CD4-positive, alpha-beta T cell treated with Interleukin-21 for 1 hour (primary cell): ENCODE results near the gene HAPLN2.
A peak's percentile ranks its signal among the peaks of the same experiment; 100 is the strongest.
"Not testable (repeated sequence)": the region's sequence is repeated elsewhere in the genome, so short reads cannot be mapped to it uniquely, and the experiment has no call there.

Source experiments
- DNase-seq: peaks from one replicate; pipeline ENCODE4 v3.0.0-alpha.2; 2020

The HAPLN2 gene

GRCh38 chr1:156623946-156624813, 5.0 kb downstream of the HAPLN2 start:
- peak; percentile 39 for DNase-seq

GRCh38 chr1:156624814-156625435, 5.7 kb downstream of the HAPLN2 start:
- DNase-seq = no peak

- peak; percentile 56 for DNase-seq
Measured at GRCh38 chr1:156625436-156626078, 6.3 kb downstream of the HAPLN2 start.

- no peak for DNase-seq
Measured at GRCh38 chr1:156626079-156626438, 6.8 kb downstream of the HAPLN2 start.

DNA sequence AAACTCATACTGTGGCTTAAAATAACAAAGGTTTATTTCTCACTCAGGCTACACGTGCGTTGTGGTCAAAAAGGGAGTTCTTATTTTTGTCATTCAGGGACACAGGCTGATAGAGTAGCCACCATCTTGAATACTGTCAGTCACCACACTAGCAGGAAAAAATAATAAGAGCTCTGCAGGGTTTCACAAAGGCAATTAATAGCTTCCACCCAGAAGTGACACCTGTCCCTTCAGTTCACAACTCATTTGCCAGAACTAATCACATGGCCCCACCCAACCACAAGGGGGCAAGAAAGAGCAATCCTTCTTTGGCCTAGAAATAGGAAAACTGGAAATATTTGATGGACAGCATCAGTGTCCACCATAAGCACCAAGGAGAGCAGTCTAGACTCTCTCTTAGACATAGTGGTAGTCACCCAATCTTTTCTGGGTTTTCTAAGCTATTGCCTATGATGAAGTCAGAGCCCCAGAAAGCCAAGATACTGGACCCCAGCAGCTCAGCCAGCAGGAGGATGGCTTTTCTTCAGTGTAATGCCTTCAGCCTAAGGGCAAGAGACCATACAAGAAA, 8.2 kb downstream of the HAPLN2 start:
- DNase-seq = peak; percentile 52

DNA sequence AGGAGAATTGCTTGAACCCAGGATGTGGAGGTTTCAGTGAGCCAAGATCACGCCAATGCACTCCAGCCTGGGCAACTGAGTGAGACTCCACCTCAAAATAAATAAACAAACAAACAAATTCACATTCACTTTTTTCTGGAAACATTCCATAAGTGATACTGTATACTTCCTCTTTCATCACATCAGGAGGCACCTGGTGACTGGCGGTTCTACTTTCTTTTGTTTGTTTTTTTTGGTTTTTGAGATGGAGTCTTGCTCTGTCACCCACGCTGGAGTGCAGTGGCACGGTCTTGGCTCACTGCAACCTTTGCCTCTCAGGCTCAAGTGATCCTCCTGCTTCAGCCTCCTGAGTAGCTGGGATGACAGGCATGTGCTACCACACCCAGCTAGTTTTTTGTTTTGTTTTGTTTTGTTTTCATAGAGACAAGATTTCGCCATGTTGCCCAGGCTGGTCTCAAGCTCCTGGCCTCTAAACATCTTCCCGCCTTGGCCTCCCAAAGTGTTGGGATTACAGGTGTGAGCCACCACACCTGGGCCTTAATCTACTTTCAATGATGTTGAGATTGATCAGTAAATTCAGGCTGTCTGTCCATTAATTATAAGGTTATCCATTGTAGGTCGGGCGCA, 10.7 kb downstream of the HAPLN2 start:
- DNase-seq = no peak

DNA sequence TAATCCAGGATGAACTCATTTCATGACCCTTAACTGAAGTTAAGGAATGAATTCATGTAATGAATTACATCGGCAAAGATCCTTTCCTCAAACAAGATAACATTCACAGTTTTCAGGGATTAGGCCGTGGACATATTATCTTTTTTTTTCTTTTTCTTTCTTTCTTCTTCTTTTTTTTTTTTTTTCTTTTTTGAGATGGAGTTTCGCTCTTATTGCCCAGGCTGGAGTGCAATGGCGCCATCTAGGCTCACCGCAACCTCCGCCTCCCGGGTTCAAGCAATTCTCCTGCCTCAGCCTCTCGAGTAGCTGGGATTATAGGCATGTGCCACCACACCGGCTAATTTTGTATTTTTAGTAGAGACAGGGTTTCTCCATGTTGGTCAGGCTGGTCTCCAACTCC, 11.9 kb downstream of the HAPLN2 start:
- not testable (repeated sequence) for DNase-seq

- DNase-seq = no peak
Measured at GRCh38 chr1:156632355-156632754, 13.1 kb downstream of the HAPLN2 start.

DNA sequence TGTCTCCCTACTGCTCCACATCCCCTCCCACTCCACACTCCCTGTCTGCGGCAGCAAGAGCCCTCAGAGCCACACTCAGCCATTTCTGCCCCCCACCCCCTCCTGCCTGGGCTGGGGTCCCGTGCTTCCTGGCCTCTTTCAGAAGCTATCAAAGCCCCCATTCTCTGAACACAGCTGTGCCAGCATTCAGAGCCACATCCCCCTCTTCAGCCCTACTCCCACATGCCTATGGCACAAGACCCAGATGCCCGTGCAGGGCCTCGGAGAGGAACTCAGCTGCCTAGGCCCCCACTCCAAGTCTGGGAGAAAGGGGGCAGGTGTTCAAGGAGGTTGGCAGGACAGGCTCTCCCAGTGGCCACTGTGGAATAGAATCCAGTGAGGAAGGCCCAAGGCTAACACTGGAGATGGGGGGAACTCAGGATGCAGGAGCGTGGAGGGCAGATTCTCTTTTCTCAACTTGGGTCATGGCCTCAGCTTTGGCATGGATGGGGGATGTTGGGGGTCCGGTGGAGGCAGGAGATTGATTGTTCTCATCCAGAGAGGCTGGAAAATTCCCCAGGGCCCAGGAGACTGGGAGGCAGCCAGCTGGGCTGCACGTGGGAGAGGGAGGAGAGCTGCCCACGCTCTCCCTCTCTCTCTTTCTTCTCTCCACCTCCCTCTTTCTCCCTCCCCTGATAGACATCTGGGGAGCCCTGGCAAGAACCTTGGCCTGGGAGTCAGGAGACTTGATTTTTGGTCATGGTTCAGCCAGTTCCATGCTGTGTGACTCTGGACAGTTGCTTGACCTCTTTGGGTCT, 19.2 kb downstream of the HAPLN2 start:
- DNase-seq = no peak

- no peak for DNase-seq
Measured at GRCh38 chr1:156639601-156640101, 20.4 kb downstream of the HAPLN2 start.

DNA sequence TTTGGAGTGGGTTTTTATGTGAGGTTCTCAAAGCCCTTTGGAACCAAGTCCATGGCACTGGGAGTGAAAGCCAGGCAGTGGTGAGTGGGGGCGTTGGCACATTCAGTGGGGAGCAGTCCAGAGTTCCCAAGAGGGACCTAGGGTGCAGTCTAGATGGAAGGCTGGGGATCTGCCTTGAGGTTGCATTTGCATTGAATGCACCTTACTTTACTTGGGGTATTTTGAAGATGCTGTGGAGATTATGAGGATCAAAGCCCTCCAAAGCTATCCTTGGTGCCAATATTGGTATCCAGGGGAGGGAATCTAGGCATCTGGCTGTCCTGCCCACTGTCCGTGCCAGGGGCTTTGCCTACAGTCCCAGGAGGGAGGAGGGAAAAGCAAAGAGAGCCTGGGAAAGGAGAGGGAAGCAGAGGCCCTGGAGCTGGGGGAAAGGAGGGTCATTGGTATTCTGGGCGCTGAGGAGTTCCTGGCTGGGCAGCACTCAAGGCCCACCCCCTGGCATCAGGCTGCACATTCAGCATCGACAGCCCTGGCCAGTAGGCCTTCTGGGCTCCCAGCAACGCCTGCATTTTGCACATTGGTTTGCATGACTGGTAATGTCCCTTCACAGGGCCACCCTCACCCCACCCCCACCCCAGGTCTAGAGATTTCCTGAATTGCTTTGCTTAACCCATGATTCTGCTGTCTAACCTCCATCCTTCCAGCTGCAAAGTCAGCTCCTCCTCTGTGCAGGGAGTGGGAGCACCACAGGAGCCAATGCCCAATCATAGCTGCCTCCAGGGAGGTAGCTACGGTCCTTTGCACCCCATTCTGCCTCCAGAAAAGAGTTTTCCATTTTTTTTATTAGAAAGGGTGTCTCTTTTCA, 21.9 kb downstream of the HAPLN2 start:
- no peak for DNase-seq

GRCh38 chr1:156641761-156642264, 22.6 kb downstream of the HAPLN2 start, which contains the start of gene BCAN:
Gene BCAN (plus strand): TSS chr1:156642117. CDS start chr1:156646055, 3,938 bp downstream.
- no peak for DNase-seq

GRCh38 chr1:156642265-156643048, 23.2 kb downstream of the HAPLN2 start:
- DNase-seq = no peak

GRCh38 chr1:156643049-156643777, 24.0 kb downstream of the HAPLN2 start:
- DNase-seq = no peak

- DNase-seq = peak; percentile 22
Measured at GRCh38 chr1:156643778-156644092, 24.5 kb downstream of the HAPLN2 start.

GRCh38 chr1:156644146-156644545, 24.9 kb downstream of the HAPLN2 start:
- DNase-seq = no peak

DNA sequence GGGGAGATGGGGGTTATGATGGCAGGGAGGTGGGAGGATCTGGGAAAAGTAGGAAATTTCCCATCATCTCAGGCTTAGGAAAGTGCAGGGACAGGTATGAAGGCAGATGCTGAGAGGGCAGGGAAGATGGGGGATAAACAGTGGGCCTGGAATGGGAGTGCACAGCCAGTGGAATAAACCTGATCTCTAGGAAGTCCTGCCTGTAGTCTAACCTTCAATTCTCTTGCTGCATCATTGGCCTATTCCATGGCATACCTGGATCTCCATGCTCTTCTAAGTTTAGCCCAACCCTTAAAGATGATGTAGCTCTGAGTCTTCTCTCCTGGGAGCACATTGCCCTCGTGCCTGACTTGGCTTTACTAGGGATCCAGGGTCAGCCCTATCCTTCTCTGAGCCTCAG, 25.4 kb downstream of the HAPLN2 start:
- no peak for DNase-seq

DNA sequence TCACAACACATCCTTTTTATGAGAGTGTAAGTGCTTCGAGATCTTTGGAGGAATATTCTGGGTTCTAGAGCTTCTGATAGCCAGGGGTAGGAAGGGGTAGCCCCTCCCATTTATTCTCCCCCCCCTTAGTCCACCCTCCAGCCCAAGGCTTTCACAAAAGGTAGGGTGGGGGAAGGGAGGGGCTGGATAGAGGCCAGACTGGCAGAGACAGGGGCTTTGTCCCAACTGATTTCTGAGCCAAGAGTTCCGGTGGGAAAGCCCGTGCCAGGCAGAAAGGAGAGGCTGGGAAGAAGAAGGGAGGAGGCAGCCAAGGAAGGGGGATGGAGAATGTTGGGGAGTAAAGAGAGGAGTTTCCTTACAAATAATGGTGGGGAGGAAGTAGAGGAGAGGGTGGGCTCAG, 25.8 kb downstream of the HAPLN2 start:
- no peak for DNase-seq

- no peak for DNase-seq
Measured at GRCh38 chr1:156645666-156646065, 26.5 kb downstream of the HAPLN2 start.
